DND-41 (cell line): ENCODE measurements around the gene ACSF3.

Experiments
- ATAC-seq: fragments of 200-7000 bp; cut with Tn5 transposase; 3 replicates; pipeline ENCODE4 v1.9.1; 2021; ENCODE audit warnings: low read depth; ENCODE audit not compliant: insufficient read depth
- DNase-seq: peaks from one replicate; pipeline ENCODE4 v3.0.0-alpha.2; 2020
- H2AFZ ChIP-seq: 2 replicates; pipeline ENCODE4 v1.6.0; 2012; ENCODE audit warnings: low read depth, low read length
- H3K27ac ChIP-seq: 2 replicates; pipeline ENCODE4 v1.5.1; 2012; ENCODE audit warnings: low read length, inconsistent platforms
- H3K27me3 ChIP-seq: fragments of 200-600 bp; sonication (generic); 2 replicates; pipeline ENCODE4 v1.6.0; 2012; ENCODE audit warnings: low read length, mild to moderate bottlenecking, inconsistent platforms; ENCODE audit not compliant: insufficient read depth, poor library complexity
- H3K36me3 ChIP-seq: 2 replicates; pipeline ENCODE4 v1.5.1; 2012; ENCODE audit warnings: low read length, inconsistent platforms; ENCODE audit not compliant: insufficient read depth
- H3K4me1 ChIP-seq: 2 replicates; pipeline ENCODE4 v1.5.1; 2012; ENCODE audit warnings: mild to moderate bottlenecking, low read length; ENCODE audit not compliant: insufficient read depth
- H3K4me2 ChIP-seq: 2 replicates; pipeline ENCODE4 v1.6.0; 2012; ENCODE audit warnings: mild to moderate bottlenecking, moderate library complexity, low read length, inconsistent platforms; ENCODE audit not compliant: insufficient read depth
- H3K4me3 ChIP-seq, 2 experiments: fragments of 200-600 bp in 1 of 2; shearing (Covaris generic) in 1 of 2; 2 replicates each; pipeline ENCODE4 v1.5.1; 2012 to 2016; ENCODE audit warnings: inconsistent platforms in 2 of 2, low read length in 2 of 2, mild to moderate bottlenecking in 2 of 2, low read depth in 1 of 2, moderate library complexity in 1 of 2
- H3K79me2 ChIP-seq: 2 replicates; pipeline ENCODE4 v1.6.0; 2012; ENCODE audit warnings: low read length, inconsistent platforms; ENCODE audit not compliant: insufficient read depth
- H3K9ac ChIP-seq: 2 replicates; pipeline ENCODE4 v1.6.0; 2012; ENCODE audit warnings: low read depth, mild to moderate bottlenecking, inconsistent platforms, low read length, moderate library complexity
- H3K9me3 ChIP-seq: 2 replicates; pipeline ENCODE4 v1.5.1; 2012; ENCODE audit warnings: low read length, moderate library complexity, mild to moderate bottlenecking, inconsistent platforms; ENCODE audit not compliant: insufficient read depth, severe bottlenecking
- H4K20me1 ChIP-seq: 2 replicates; pipeline ENCODE4 v1.6.0; 2012; ENCODE audit warnings: low read length; ENCODE audit not compliant: insufficient read depth
- EZH2 ChIP-seq: IDR thresholded peaks from 3 replicates; pipeline ENCODE4 v1.6.1; 2012; ENCODE audit warnings: borderline replicate concordance, low read depth, mild to moderate bottlenecking, moderate library complexity, low read length, inconsistent platforms; ENCODE audit not compliant: severe bottlenecking
- TF ChIP-seq, protein P1 (sequence below): IDR thresholded peaks from 2 replicates; pipeline ENCODE4 v1.5.1; 2012; ENCODE audit warnings: borderline replicate concordance, low read length, moderate library complexity, mild to moderate bottlenecking; ENCODE audit not compliant: poor library complexity, severe bottlenecking; ENCODE audit errors: extremely low read depth

Gene ACSF3

DNA sequence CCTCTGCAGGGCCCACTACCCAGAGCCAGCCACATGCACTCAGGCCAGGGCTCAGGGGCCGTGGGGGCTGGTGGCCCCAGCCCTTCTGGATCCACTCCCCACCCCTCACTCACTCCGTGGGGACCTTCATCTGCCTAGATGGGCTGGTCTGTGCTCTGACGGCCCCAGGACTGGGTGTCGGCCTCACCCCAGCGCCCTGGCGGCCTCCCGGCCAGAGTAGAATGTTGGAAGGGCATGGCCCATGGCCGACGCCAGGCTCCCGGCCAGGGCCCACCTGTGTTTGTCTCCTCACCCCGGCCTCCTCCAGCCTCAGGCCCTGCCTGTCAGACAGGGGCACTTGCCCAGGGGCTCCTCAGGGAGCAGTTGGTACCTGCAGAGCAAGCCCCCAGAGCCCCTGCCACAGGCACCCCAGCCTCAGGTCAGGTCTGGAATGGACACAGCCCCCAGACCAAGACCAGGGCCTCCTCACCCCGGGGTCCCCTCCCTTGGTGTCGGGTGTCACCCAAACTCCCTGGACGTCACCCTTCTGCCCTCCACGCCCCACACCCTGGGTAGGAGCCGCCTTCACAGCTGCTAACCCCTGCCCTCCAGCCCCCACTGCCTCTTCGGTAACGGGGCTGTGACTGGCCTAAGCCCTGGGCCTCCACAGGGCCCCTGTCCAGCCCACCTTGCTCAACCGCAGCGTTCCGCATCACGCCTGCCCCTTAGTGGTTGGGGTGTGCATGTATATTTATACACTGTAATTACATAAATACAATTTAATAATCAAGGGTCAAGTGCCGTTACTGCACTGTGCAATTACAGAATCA is 74.9 kb downstream of the ACSF3 start:
- H3K4me3 ChIP-seq, result no peak overlapping the region
- H3K4me2 ChIP-seq, result no peak overlapping the region
- H2AFZ ChIP-seq, result no peak overlapping the region
- H3K9ac ChIP-seq, result no peak overlapping the region
- peaks cover 12% of the 10 kb centered on the region for H3K4me1 ChIP-seq
- H3K27me3 ChIP-seq, result peaks cover 5% of the 10 kb centered on the region
- no peaks in the 10 kb centered on the region for H3K79me2 ChIP-seq
- no peak overlapping the region for H3K27ac ChIP-seq
- H4K20me1 ChIP-seq, result peaks cover 31% of the 10 kb centered on the region
- ATAC-seq (no peak), DNase-seq (no peak)
- TF ChIP-seq EZH2, result no peak
- TF ChIP-seq, protein P1, sequence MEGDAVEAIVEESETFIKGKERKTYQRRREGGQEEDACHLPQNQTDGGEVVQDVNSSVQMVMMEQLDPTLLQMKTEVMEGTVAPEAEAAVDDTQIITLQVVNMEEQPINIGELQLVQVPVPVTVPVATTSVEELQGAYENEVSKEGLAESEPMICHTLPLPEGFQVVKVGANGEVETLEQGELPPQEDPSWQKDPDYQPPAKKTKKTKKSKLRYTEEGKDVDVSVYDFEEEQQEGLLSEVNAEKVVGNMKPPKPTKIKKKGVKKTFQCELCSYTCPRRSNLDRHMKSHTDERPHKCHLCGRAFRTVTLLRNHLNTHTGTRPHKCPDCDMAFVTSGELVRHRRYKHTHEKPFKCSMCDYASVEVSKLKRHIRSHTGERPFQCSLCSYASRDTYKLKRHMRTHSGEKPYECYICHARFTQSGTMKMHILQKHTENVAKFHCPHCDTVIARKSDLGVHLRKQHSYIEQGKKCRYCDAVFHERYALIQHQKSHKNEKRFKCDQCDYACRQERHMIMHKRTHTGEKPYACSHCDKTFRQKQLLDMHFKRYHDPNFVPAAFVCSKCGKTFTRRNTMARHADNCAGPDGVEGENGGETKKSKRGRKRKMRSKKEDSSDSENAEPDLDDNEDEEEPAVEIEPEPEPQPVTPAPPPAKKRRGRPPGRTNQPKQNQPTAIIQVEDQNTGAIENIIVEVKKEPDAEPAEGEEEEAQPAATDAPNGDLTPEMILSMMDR, result no peak
- H3K36me3 ChIP-seq, result no peaks in the 10 kb centered on the region
- no peaks in the 10 kb centered on the region for H3K9me3 ChIP-seq

DNA sequence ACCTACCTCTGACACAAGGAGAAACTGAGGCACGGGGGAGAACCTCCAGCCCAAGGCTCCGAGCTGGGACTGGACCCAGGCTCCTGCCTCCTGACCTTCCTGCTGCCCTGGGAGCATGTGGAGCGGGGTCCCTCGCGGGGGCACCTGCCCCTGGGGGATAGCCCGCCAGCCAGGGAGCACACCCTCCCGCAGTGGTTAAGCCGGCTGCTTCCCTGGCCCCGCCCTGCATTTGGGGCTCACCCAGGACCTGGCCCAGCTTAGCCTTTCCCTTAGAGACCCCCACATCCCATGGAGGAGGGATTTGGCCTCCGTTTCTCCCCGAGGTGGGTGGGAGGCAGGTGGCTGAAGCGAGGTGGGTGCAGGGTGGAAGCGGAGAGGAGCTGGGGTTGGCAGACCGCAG is 76.1 kb downstream of the ACSF3 start:
- Histone ChIP-seq H3K27me3 (peaks cover 5% of the 10 kb centered on the region), H3K4me2 (no peak overlapping the region)

GRCh38 chr16:89170346-89171215 is 76.9 kb downstream of the ACSF3 start:
- ATAC-seq (no peak), DNase-seq (peak; percentile 42)
- Histone ChIP-seq H3K9ac (no peak overlapping the region), H3K27me3 (peaks cover 5% of the 10 kb centered on the region), H3K4me3 (peak overlapping the region in 1 of 2 experiments; percentile 27; a peak in 1 of 4 replicates), H3K4me2 (peak overlapping the region; percentile 56), H4K20me1 (peaks cover 38% of the 10 kb centered on the region), H3K4me1 (peaks cover 12% of the 10 kb centered on the region), H3K79me2 (no peaks in the 10 kb centered on the region), H3K36me3 (no peaks in the 10 kb centered on the region), H3K27ac (no peak overlapping the region), H2AFZ (no peak overlapping the region), H3K9me3 (no peaks in the 10 kb centered on the region)
- TF ChIP-seq, protein P1, result peak; percentile 61
- no peak for TF ChIP-seq EZH2

More for the DNA sequence above, 76.1 kb downstream of the ACSF3 start:
- peaks cover 12% of the 10 kb centered on the region for H3K4me1 ChIP-seq
- peaks cover 37% of the 10 kb centered on the region for H4K20me1 ChIP-seq
- ATAC-seq (no peak), DNase-seq (no peak)
- no peaks in the 10 kb centered on the region for H3K9me3 ChIP-seq
- H3K36me3 ChIP-seq, result no peaks in the 10 kb centered on the region
- no peak overlapping the region for H3K27ac ChIP-seq
- H2AFZ ChIP-seq, result no peak overlapping the region
- H3K9ac ChIP-seq, result no peak overlapping the region
- TF ChIP-seq, protein P1, result no peak
- no peak for TF ChIP-seq EZH2
- H3K4me3 ChIP-seq, result no peak overlapping the region
- H3K79me2 ChIP-seq, result no peaks in the 10 kb centered on the region
